GM19438 (cell line): Measurements from ENCODE around the gene MON1A.
A peak's percentile ranks its signal among the peaks of the same experiment; 100 is the strongest.
"Not testable (repeated sequence)": the region's sequence is repeated elsewhere in the genome, so short reads cannot be mapped to it uniquely, and the experiment has no call there.

ENCODE experiments used
- ATAC-seq: cut with Tn5 transposase; IDR thresholded peaks from one replicate; pipeline ENCODE4 v1.9.1; 2021; ENCODE audit warnings: low read depth; ENCODE audit not compliant: unreplicated experiment

Gene MON1A, protein sequence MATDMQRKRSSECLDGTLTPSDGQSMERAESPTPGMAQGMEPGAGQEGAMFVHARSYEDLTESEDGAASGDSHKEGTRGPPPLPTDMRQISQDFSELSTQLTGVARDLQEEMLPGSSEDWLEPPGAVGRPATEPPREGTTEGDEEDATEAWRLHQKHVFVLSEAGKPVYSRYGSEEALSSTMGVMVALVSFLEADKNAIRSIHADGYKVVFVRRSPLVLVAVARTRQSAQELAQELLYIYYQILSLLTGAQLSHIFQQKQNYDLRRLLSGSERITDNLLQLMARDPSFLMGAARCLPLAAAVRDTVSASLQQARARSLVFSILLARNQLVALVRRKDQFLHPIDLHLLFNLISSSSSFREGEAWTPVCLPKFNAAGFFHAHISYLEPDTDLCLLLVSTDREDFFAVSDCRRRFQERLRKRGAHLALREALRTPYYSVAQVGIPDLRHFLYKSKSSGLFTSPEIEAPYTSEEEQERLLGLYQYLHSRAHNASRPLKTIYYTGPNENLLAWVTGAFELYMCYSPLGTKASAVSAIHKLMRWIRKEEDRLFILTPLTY

DNA sequence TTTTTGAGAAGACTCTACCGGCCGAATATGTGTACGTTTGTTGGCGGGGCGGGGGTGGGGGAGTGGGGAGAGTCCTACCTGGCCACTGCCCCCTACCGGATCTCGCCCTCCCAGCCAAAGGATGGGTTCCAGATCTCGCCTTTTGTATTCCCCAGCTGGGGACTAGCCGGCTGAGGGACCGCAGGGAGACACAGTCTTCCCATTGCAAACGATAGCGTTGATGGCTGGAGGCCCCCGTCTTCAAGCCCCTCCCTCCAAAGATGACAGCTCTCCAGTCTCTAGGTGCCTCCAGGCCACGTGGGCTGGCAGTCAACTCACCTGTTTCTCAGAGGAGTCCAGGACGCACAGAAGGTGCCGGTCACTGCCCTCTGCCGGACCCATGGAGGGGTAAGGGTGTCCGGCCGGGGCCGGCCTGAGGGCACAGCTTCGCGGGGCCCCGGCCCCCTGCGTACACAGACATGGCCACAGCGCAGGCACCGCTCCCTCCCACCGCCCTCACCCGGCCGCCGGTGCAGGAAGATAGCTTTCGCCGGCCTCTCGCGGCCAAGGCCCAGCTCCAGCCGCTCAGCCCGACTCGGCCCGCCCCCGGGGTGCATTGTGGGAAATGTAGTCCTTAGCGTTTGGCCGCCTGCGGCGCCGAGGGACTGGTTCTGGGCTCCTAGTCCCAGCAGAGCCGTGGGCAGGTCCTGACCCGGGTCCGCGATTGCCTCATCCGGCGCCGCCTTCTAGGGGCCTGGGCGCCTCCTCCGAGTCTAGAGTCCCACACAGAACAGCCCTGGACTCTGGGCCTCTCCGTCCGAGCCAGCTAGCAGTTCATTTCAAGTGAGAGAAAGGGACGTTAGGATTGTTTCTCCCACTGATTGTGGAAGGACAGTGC is at the start of gene MON1A:
MON1A (minus strand) TSS at position 521 of the 877 bp plus-strand sequence. CDS start 16,465 bp downstream, outside the sequence.
- ATAC-seq, result peak; percentile 91

DNA sequence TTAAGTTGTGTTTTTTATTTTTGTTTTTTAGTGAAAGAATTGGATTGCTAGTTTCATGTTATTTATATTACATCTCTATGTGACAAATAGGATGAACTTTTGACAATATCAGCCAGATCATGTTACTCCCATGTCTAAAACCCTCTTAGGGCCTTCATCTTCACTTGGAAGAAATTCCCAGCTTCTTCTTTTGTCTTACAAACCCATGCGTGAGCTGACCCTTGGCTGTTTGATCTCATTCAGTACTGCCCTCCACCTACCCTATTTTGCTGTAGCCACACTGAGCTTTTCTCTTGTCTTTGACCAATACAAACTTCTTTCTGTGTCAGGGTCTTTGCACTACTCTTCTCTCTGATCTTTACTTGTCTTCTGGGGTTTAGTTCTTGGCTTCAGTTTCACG is 47.3 kb upstream of the MON1A start:
- no peak for ATAC-seq

DNA sequence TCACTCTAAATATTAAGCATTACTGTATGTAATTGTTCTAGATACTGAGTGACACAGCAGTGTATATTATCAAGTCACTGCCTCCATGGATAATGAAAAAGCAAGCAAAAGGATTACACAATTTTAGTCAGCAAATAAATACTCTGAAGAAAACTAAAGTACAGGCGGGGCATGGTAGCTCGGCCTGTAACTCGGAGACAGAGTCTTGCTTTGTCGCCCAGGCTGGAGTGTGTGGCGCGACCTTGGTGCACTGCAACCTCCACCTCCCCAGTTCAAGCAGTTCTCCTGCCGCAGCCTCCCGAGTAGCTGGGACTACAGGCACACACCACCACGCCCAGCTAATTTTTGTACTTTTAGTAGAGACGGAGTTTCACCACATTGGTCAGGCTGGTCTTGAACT is 43.0 kb upstream of the MON1A start:
- ATAC-seq, result no peak

- no peak for ATAC-seq
Measured at GRCh38 chr3:49968346-49968745, 38.7 kb upstream of the MON1A start.

DNA sequence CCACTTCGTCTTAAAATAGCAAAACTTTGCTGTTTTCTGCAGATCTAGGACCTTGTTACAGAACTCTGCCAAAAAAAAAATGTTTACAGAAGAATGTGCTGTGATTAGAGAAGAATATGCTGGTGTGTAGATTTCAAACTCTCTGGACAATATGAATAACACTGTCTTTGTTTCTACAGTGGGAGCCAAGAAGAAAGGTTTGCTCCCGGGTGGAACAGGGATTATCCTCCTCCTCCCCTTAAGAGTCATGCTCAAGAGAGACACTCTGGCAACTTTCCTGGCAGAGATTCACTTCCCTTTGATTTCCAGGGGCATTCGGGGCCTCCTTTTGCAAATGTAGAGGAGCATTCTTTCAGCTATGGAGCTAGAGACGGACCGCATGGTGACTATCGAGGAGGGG is 37.7 kb upstream of the MON1A start:
- no peak for ATAC-seq

DNA sequence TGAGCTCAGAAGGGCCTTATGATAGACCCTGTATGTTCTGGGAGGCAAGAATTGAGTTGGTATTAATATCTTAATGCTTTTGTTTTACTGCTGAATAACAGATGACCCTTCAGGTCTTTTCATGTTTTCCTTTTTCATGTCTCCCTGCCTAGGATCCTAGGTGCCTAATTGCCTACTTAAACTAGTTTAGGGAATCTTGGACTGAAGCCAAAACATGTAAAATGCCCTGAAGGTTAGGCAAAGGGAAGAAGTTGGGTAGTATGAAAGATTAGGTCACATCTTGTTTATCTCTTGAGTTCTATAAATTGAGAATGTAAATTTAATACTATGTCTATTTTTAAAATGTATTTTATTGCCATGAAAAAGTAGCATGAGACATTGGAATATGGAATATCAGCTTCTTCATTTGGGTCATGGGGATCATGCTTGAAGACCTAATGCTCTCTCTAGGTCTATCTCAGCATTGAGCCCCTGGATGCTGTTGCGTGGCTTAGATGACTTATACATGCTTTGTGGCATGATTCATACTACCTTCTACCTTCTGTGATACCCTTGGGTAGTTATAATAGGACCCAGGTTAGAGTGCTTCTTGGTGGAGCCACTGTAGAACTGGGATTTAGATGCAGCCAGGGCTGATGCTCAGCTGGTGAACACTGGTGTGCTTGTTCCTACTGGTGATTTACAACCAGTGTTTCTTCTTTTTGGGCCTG is 36.8 kb upstream of the MON1A start:
- no peak for ATAC-seq

DNA sequence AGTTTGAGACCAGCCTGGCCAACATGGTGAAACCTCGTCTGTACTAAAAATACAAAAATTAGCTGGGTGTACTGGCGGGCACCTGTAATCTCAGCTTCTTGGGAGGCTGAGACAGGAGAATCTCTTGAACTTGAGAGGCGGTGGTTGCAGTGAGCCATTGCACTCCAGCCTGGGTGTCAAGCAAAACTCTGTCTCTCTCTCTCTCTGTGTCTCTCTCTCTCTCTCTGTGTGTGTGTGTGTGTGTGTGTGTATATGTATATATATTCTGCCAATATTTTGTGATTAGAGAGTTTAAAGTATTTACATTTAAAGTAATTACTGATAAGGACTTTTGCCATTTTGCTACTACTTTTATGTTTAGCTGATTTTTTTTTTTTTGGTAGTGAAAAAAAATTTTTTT is 26.0 kb upstream of the MON1A start:
- ATAC-seq, result no peak

DNA sequence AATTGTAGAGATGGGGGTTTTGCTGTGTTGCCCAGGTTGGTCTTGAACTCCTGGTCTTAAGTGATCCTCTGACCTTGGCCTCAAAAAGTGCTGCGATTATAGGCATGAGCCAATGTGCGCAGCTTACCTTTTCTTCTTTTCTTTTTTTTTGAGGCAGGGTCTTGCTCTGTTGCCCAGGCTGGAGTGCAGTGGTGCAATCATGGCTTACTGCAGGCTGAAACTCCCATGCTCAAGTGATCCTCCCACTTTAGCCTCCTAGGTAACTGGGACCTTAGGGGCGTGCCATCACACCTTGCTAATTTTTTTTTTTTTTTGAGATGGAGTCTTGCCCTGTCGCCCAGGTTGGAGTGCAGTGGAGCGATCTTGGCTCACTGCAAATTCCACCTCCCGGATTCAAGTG is 23.3 kb upstream of the MON1A start:
- no peak for ATAC-seq

DNA sequence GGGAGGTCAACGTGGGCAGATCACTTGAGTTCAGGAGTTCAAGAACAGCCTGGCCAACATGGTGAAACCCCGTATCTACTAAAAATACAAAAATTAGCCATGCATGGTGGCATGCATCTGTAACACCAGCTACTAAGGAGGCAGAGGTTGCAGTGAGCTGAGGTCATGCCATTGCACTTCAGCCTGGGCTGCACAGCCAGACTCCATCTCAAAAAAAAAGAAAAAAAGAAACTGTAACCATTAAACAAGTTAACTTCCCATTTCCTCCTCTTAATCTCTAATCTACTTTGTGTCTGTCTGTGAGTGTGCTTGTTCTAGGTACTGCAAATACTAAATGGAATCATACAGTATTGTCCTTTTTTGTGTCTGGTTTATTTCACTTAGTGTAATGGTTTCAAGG is 13.0 kb upstream of the MON1A start:
- no peak for ATAC-seq

- no peak for ATAC-seq
Measured at GRCh38 chr3:49940667-49941249, 11.1 kb upstream of the MON1A start.

- ATAC-seq, result peak; percentile 86
Measured at GRCh38 chr3:49939858-49940666, 10.5 kb upstream of the MON1A start, which contains the start of gene RBM6. RBM6 (plus strand) TSS chr3:49940150; CDS start chr3:49962642, 22,492 bp downstream.

DNA sequence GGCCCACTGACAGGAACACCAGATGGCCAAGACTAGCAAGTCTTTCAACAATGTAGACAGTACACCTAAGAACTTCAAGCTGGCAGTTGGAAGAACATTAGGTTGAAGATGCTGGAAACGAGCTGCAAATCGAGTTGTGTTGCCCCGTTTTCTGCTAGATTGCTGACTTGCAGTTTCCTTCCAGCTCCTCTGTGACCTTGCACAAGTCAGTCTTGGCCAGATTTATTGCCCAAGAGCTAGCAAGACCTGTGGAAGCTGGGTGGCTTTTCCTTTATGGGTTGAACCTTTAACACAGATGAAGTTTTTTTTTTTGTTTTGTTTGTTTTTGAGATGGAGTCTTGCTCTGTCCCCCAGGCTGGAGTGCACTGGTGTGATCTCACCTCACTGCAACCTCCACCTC is 7.5 kb upstream of the MON1A start:
- ATAC-seq, result no peak

DNA sequence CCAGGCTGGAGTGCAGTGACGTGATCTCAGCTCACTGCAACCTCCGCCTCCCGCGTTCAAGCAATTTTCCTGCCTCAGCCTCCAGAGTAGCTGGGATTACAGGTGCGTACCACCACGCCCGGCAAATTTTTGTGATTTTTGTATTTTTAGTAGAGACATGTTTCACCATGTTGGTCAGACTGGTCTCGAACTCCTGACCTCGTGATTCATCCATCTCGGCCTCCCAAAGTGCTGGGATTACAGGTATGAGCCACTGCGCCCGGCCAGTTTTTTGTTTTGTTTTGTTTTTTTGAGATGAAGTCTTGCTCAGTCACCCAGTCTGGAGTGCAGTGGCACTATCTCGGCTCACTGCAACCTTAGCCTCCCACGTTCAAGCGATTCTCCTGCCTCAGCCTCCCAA is 2.7 kb upstream of the MON1A start:
- ATAC-seq, result not testable (repeated sequence)

- no peak for ATAC-seq
Measured at GRCh38 chr3:49930922-49931321, 1.3 kb upstream of the MON1A start.

DNA sequence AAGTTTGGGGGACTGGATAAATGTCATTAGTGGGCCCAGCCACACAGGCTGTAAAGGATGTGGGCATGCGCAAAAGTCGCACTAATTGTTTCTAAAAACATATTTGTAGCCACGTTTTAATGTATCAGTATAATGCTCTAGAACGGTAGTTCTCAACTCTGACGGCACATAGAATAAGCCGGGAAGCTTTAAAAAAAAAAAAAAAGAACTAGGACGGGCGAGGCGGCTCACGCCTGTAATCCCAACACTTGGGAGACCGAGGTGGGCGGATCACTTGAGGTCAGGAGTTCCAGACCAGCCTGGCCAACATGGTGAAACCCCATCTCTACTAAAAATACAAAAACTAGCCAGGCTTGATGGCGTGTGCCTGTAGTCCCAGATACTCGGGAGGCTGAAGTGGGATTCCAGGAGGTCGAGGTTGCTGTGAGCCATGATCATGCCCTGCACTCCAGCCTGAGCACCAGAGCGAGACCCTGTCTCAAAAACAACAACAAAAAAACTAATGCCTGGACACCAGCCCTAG is 618 bp upstream of the MON1A start:
- ATAC-seq, result no peak

GRCh38 chr3:49928481-49929017 is 1.1 kb downstream of the MON1A start:
- ATAC-seq, result no peak

DNA sequence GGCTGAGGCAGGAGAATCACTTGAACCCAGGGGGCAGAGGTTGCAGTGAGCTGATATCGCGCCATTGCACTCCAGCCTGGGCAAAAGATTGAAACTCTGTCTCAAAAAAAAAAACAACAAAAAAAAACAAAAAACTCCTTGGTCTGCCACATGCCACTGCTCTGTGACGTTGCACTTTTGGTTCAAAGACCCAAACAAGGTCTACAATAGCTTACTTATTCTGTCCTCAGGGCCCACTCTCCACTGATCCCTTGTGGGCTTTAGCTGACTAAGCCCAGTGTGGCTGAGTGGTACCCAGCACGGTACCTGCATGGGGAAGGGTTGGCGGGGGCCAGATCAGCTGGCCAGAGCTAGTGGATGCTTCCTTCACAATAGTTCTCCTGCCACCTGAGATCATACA is 1.8 kb downstream of the MON1A start:
- ATAC-seq, result no peak

- ATAC-seq, result no peak
Measured at GRCh38 chr3:49926117-49926728, 3.4 kb downstream of the MON1A start.

DNA sequence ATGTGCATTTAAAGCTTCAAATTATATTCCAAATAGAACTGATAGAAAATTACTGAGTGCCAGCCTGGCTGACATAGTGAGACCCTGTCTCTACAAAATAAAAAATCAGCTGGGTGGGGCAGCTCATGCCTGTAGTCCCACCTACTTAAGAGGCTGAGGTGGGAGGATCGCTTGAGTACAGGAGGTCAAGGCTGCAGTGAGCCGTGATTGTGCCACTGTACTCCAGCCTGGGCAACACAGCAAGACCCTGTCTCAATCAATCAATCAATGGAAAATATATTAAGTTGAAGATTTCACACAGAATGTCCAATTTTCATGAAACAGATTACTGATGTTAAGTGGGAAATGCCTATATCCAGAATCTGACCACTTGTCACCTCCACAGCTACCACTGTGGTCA is 4.1 kb downstream of the MON1A start:
- ATAC-seq, result no peak
